Naive B cell (primary cell): ENCODE data around the gene TMEM45B. TPM values are rescaled to one million over a fixed set of nuclear protein-coding genes. Genes with fewer than 3 reads are reported as not detected.
"Not testable (repeated sequence)": the region's sequence is repeated elsewhere in the genome, so short reads cannot be mapped to it uniquely, and the experiment has no call there.

ENCODE experiments used
- ATAC-seq, 2 donors: fragments of 150-1000 bp; cut with Tn5 transposase; 2 replicates each; pipeline ENCODE4 v1.10.0; 2021; ENCODE audit warnings: low read depth in 2 of 2, mild to moderate bottlenecking in 2 of 2, moderate library complexity in 2 of 2
- DNase-seq: peaks from one replicate; pipeline ENCODE4 v3.0.0; 2022
- H3K27ac Mint-ChIP-seq, 6 donors: one replicate each; pipeline ENCODE4 v1.8.0; 2020 to 2022; ENCODE audit warnings: mild to moderate bottlenecking in 6 of 6, mixed read lengths in 6 of 6, moderate library complexity in 5 of 6, inconsistent platforms in 2 of 6
- H3K27me3 Mint-ChIP-seq, 3 donors: one replicate each; pipeline ENCODE4 v1.8.0; 2021 to 2022; ENCODE audit warnings: mixed read lengths in 3 of 3, mild to moderate bottlenecking in 1 of 3
- H3K36me3 Mint-ChIP-seq, 2 donors: one replicate each; pipeline ENCODE4 v1.8.0; 2020 to 2022; ENCODE audit warnings: mixed read lengths in 2 of 2, inconsistent platforms in 1 of 2, mild to moderate bottlenecking in 1 of 2
- H3K4me1 Mint-ChIP-seq, 3 donors: one replicate each; pipeline ENCODE4 v1.8.0; 2020 to 2022; ENCODE audit warnings: mixed read lengths in 3 of 3, inconsistent platforms in 1 of 3, mild to moderate bottlenecking in 1 of 3, moderate library complexity in 1 of 3
- H3K4me3 Mint-ChIP-seq, 8 donors: one replicate each; pipeline ENCODE4 v1.8.0; 2020 to 2022; ENCODE audit warnings: mild to moderate bottlenecking in 8 of 8, mixed read lengths in 8 of 8, moderate library complexity in 8 of 8, inconsistent platforms in 2 of 8
- H3K9me3 Mint-ChIP-seq, 7 donors: one replicate each; pipeline ENCODE4 v1.8.0; 2020 to 2022; ENCODE audit warnings: mixed read lengths in 7 of 7, mild to moderate bottlenecking in 5 of 7, inconsistent platforms in 2 of 7, moderate library complexity in 1 of 7
- polyA plus RNA-seq, 6 donors: library from polyadenylated mRNA; unstranded; fragments of 300-500 nt; fragmentation: Illumina TruSeq; gene quantifications; one replicate each; pipeline ENCODE4 v1.2.3, GENCODE V29; 2021; ENCODE audit warnings: low read depth in 6 of 6

The TMEM45B gene
- polyA plus RNA-seq, 6 donors from 2014 or later, result 0.12 TPM; not detected in 5

DNA sequence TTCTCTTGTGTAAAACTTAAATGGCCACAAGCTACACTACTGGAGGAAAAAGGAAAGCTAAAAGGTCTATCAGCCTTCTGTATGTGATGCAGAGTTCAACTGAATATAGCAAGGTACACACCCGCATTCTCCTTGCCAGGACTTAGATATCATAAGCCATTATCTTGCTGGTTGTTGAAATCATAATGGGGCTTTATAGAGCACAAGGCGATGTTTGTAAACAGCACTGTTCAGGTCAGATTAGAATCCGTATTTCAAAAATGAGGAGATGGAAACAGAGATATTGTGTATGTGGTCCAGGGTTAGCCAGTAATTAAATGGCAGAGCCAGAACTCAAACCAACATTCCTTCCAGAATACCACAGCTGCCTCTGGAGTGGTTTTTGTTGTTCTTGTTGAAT, 2.6 kb downstream of the TMEM45B start:
- Mint-ChIP-seq H3K27me3 (peaks cover 54 to 57% (median 57%) of the 10 kb centered on the region in 3 donors), H3K9me3 (peaks cover 0 to 15% (median 7%) of the 10 kb centered on the region in 7 donors)
- not testable (repeated sequence) for H3K27ac Mint-ChIP-seq, H3K4me1 Mint-ChIP-seq, H3K4me3 Mint-ChIP-seq, H3K36me3 Mint-ChIP-seq, ATAC-seq, DNase-seq

DNA sequence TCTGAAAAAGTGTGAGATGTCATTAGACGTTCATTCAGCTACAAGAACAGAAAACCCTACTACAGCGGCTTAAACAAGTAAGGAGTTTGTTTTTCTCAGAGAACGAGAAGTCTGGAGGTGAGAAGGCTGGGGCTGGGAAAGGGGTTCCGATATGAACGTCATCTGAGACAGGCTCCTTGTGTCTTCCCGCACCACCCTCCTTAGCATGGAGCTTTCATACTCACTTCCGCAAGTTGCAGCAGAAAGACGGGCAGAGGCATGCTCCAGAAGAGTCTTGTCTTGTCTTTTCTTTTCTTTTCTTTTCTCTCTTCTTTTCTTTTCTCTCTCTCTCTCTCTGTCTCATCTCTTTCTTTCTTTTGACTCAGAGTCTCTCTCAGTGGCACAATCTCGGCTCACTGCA, 3.6 kb downstream of the TMEM45B start:
- ATAC-seq (no peak), DNase-seq (no peak)
- no peak overlapping the region for H3K4me3 Mint-ChIP-seq
- H3K27ac Mint-ChIP-seq, result no peak overlapping the region
- peaks cover 0 to 6% of the 10 kb centered on the region in 2 donors for H3K36me3 Mint-ChIP-seq
- H3K9me3 Mint-ChIP-seq, result peaks cover 0 to 12% (median 5%) of the 10 kb centered on the region in 7 donors
- peaks cover 46 to 50% (median 47%) of the 10 kb centered on the region in 3 donors for H3K27me3 Mint-ChIP-seq
- H3K4me1 Mint-ChIP-seq, result peaks cover 3 to 6% (median 4%) of the 10 kb centered on the region in 3 donors

DNA sequence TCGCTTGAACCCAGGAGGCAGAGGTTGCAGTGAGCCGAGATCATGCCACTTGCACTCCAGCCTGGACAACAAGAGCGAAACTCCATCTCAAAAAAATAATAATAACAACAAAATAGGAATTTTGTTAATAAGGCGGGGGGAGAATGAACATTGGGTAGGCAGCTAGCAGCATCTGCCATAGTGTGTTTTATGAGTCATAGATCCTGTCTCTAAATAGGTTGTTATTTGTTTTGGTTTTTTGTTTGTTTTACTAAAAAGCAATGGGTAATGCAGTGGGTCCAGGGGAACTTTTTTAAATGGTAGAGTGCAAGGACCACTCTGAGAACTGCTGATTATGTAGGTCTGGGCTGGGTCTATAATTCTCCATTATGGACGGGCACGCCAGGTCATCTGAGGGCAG, 4.6 kb downstream of the TMEM45B start:
- H3K36me3 Mint-ChIP-seq, H3K27ac Mint-ChIP-seq, H3K9me3 Mint-ChIP-seq, DNase-seq, H3K4me3 Mint-ChIP-seq, ATAC-seq, H3K4me1 Mint-ChIP-seq: not testable (repeated sequence)
- H3K27me3 Mint-ChIP-seq, result peaks cover 39 to 50% (median 40%) of the 10 kb centered on the region in 3 donors

DNA sequence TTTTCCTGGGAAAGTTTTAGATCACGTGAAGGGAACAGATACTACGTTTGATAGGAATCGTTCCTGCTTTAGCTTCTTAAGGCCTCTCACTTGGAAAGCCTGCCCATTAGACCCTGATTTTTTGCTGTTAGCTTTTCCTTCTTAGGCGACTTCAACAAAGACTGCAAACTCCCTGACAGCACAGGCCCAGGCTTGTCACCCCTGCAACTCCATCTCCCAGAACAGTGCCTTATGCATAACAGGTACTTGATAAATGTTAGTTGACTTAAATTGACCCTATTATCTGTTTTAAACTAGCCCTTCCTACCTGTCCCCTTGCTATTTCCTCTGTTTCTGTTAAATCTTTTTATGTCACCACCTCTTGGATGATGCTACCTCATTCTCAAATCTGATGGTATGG, 7.6 kb downstream of the TMEM45B start:
- not testable (repeated sequence) for H3K9me3 Mint-ChIP-seq, H3K27ac Mint-ChIP-seq, ATAC-seq, DNase-seq, H3K4me3 Mint-ChIP-seq, H3K36me3 Mint-ChIP-seq, H3K4me1 Mint-ChIP-seq
- peaks cover 14 to 32% (median 29%) of the 10 kb centered on the region in 3 donors for H3K27me3 Mint-ChIP-seq

DNA sequence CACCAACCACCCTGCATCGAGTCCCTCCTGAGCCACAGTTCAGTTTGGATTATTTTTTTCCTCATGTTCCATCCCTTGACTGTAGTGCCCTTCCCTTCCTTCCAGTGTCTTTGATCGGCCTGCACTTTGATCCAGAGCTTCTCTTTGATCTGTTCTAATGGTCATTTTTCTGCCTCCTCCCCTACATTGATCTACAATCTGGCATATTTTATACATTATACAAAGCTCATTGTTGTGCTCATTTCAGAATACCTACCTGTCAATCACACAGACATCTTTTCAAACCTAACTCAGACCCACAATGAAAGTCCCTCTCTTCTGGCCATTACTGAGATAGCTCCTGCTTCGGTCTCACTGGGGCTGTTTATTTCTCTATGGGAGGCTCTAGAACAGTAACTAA, 8.2 kb downstream of the TMEM45B start:
- not testable (repeated sequence) for DNase-seq, H3K4me3 Mint-ChIP-seq, H3K9me3 Mint-ChIP-seq, H3K27ac Mint-ChIP-seq, ATAC-seq, H3K36me3 Mint-ChIP-seq, H3K4me1 Mint-ChIP-seq
- H3K27me3 Mint-ChIP-seq, result peaks cover 16 to 27% (median 26%) of the 10 kb centered on the region in 3 donors

DNA sequence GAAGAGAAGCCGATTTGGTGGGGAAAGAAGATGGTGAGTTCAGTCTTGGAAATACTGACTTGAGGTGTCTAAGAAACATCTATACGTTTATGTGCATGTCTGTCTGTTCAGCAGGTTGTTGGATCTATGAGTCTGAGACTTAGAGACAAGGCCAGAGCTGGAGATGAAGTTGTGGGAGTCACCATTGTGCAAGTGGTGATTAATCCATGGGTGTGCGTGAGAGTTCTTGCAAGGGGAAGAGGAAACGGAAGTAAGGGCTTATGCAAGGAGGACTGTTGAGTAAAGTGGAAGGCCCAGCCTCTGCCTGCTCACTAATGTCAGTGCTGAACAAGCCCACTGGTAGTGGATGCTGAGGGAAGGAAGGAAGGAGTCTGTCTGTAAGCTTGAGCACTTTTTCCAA, 9.7 kb downstream of the TMEM45B start:
- H3K4me3 Mint-ChIP-seq, result no peak overlapping the region
- no peak overlapping the region for H3K27ac Mint-ChIP-seq
- DNase-seq (no peak), ATAC-seq (no peak)
- H3K36me3 Mint-ChIP-seq, result no peaks in the 10 kb centered on the region
- H3K27me3 Mint-ChIP-seq, result peaks cover 15 to 25% (median 16%) of the 10 kb centered on the region in 3 donors
- no peaks in the 10 kb centered on the region for H3K4me1 Mint-ChIP-seq
- peaks cover 0 to 6% (median 0%) of the 10 kb centered on the region in 7 donors for H3K9me3 Mint-ChIP-seq

DNA sequence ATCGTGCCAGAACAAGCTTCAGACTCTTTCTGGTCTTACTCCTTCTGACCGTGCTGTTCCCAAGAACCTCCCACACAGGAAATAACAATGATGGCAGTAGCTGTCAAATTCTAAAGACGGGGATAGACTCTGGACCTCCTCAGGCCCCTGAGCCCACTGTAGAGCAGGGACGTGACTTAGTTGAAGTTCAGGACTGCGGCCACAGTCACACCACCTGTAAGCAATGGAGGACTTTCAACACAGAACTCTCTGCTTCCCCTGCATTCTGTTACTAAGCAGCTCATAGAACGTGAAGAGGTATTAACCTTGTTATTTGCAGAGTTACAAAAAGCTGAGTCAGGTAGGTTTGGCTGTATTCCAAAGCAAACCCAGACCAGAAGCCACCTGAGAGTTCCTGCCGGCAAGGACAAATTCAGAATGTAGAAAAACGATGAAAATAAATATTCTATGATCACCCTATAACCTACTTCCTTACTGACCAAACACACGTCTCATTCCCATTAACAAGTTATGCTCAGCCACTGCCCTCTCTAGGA, 12.7 kb downstream of the TMEM45B start:
- H3K27me3 Mint-ChIP-seq, result peaks cover 0 to 15% (median 14%) of the 10 kb centered on the region in 3 donors
- no peak for DNase-seq
- ATAC-seq, result no peak
- H3K27ac Mint-ChIP-seq, result no peak overlapping the region
- H3K4me1 Mint-ChIP-seq, result no peaks in the 10 kb centered on the region
- peaks cover 0 to 6% (median 0%) of the 10 kb centered on the region in 7 donors for H3K9me3 Mint-ChIP-seq
- H3K36me3 Mint-ChIP-seq, result no peaks in the 10 kb centered on the region
- H3K4me3 Mint-ChIP-seq, result no peak overlapping the region

DNA sequence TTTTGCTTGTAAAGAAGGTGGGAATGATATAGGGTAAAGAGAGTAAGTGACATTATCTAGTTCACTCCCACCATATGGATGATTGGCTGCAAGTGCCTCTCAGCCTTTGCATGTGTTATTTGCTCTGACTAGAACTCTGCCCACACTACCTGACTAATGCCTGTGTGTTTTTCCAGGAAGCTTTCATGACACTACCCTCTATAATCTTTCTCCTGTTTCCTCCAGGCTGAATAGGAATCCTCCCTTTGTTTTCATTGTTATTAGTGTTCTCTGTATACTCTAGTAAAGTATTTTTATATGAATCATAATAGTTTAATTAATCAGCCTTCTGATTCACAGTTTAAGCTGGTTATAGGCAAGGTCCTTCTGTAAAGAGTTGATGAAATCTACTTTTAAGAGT, 13.8 kb downstream of the TMEM45B start:
- peaks cover 0 to 15% (median 14%) of the 10 kb centered on the region in 3 donors for H3K27me3 Mint-ChIP-seq
- not testable (repeated sequence) for H3K9me3 Mint-ChIP-seq, H3K36me3 Mint-ChIP-seq, DNase-seq, H3K4me3 Mint-ChIP-seq, H3K4me1 Mint-ChIP-seq, H3K27ac Mint-ChIP-seq, ATAC-seq

DNA sequence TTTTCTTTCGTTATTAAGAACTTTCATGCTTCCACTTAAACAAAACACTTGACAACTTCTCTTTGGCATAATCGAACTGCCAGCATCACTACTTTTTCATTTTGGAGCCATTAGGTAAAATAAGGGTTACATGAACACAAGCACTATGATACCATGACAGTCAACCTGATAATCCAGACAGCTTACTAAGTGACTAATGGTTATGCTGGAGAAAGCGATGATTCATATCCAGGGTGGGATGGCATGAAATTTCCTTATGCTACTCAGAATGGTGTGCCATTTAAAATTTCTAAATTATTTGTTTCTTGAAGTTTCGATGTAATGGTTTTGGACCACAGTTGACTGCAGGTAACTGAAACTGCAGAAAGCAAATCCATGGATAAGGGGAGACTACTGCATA, 15.6 kb downstream of the TMEM45B start:
- H3K4me3 Mint-ChIP-seq, H3K36me3 Mint-ChIP-seq, H3K9me3 Mint-ChIP-seq, H3K4me1 Mint-ChIP-seq, ATAC-seq, DNase-seq, H3K27ac Mint-ChIP-seq: not testable (repeated sequence)
- H3K27me3 Mint-ChIP-seq, result peaks cover 7 to 19% (median 15%) of the 10 kb centered on the region in 3 donors

DNA sequence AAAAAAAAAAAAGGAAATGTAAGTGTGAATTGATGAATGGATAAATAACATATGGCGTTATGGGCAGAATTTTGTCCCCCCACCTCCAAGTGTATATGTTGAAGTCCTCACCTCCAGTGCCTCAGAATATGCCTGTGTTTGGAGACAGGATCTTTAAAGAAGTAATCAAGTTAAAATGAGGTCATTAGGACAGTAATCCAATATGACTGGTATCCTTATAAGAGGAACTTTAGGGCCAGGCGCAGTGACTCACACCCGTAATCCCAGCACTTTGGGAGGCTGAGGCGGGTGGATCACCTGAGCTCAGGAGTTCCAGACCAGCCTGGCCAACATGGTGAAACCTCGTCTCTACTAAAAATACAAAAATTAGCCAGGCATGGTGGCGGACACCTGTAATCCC, 17.6 kb downstream of the TMEM45B start:
- H3K27ac Mint-ChIP-seq, H3K9me3 Mint-ChIP-seq, H3K4me1 Mint-ChIP-seq, ATAC-seq, DNase-seq, H3K4me3 Mint-ChIP-seq, H3K36me3 Mint-ChIP-seq: not testable (repeated sequence)
- peaks cover 7 to 15% (median 13%) of the 10 kb centered on the region in 3 donors for H3K27me3 Mint-ChIP-seq

DNA sequence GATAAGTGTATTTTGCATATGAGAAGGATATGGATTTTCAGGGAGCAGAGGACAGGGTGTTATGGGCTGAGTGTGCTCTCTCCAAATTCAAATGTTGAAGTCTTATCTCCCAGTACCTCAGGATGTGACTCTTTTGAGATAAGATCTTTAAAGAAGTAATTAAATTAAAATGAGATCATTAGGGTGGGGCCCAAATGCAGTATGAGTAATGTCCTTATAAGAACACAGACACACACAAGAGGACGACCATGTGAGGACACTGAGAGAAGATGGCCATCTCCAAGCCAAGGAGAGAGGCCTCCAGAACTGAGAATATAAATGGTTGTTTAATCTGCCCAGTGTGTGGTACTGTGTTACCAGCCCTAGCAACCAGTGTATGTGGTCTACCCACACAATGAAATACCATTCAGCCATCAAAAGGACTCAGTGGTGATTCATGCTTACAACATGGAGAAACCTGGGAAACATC, 20.8 kb downstream of the TMEM45B start:
- ATAC-seq, DNase-seq, H3K36me3 Mint-ChIP-seq, H3K9me3 Mint-ChIP-seq, H3K27ac Mint-ChIP-seq, H3K4me1 Mint-ChIP-seq, H3K4me3 Mint-ChIP-seq: not testable (repeated sequence)
- peaks cover 5 to 16% (median 11%) of the 10 kb centered on the region in 3 donors for H3K27me3 Mint-ChIP-seq

DNA sequence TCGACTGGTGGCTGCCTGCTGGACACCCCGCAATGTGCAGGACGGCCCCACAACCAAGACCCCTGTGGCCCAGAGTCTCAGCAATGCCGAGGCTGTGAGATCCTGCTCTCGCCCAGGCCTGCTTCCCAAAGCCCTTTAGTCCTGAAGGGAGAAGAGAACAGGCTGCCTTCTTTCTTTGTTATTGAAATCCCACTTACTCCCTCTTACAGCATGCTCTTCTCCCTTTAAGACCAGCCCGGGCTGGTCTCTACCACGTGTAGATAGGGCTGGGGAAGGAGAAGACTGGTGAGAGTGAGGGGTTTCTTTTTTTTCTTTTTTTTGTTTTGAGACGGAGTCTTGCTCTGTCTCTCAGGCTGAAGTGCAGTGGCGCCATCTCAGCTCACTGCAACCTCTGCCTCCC, 21.3 kb downstream of the TMEM45B start:
- H3K9me3 Mint-ChIP-seq, result peaks cover 0 to 6% (median 0%) of the 10 kb centered on the region in 7 donors
- DNase-seq, result no peak
- peak overlapping the region in 2 of 8 donors; percentile 15 to 21 for H3K4me3 Mint-ChIP-seq
- H3K4me1 Mint-ChIP-seq, result no peaks in the 10 kb centered on the region
- H3K27ac Mint-ChIP-seq, result no peak overlapping the region
- peaks cover 5 to 16% (median 14%) of the 10 kb centered on the region in 3 donors for H3K27me3 Mint-ChIP-seq
- H3K36me3 Mint-ChIP-seq, result no peaks in the 10 kb centered on the region
- ATAC-seq, result no peak

DNA sequence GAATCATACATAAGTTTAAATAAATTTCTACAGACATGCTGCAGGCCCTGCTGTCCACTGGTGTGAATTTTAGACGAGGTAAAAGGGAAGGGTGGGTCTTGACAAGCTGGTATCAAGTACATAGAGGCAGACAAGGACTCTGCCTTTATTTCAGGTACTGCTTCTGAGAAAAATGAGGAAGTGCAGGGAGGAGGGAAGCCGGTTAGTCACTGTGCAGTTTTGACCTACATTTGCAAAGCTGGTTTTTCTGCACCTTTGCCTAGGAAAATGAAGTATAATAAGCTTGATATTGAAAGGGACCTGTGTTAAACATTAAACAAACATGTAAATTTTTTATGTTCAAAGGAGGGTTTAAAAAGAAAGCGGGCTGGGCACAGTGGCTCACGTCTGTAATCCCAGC, 24.6 kb downstream of the TMEM45B start:
- H3K27me3 Mint-ChIP-seq, result peaks cover 3 to 21% (median 12%) of the 10 kb centered on the region in 3 donors
- no peak overlapping the region for H3K4me3 Mint-ChIP-seq
- H3K4me1 Mint-ChIP-seq, result no peaks in the 10 kb centered on the region
- DNase-seq (no peak), ATAC-seq (no peak)
- peaks cover 0 to 6% (median 0%) of the 10 kb centered on the region in 7 donors for H3K9me3 Mint-ChIP-seq
- no peak overlapping the region for H3K27ac Mint-ChIP-seq
- no peaks in the 10 kb centered on the region for H3K36me3 Mint-ChIP-seq

DNA sequence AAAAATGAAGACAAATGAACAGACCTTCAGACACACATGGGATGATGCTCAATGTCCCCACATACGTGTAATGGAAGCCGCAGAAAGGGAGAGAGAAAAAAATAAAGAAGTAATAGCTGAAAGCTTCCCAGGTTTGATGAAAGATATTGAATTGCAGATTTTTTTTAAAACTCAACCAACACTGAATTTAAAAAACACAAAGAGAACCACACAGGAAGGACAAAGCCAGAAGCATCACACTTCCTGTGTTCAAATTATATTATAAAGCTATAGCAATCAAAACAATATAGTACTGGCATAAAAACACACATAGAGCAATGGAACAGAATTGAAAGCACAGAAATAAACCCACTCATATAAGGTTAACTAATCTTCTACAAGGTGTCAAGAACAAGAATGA, 26.5 kb downstream of the TMEM45B start:
- Mint-ChIP-seq H3K4me1 (peaks cover 0 to 6% (median 5%) of the 10 kb centered on the region in 3 donors), H3K4me3 (no peak overlapping the region), H3K9me3 (peaks cover 0 to 6% (median 0%) of the 10 kb centered on the region in 7 donors), H3K27me3 (peaks cover 3 to 21% (median 9%) of the 10 kb centered on the region in 3 donors), H3K27ac (no peak overlapping the region), H3K36me3 (no peaks in the 10 kb centered on the region)
- DNase-seq (no peak), ATAC-seq (no peak)
